ENCODE data around the gene PCSK6.

Gene PCSK6

DNA sequence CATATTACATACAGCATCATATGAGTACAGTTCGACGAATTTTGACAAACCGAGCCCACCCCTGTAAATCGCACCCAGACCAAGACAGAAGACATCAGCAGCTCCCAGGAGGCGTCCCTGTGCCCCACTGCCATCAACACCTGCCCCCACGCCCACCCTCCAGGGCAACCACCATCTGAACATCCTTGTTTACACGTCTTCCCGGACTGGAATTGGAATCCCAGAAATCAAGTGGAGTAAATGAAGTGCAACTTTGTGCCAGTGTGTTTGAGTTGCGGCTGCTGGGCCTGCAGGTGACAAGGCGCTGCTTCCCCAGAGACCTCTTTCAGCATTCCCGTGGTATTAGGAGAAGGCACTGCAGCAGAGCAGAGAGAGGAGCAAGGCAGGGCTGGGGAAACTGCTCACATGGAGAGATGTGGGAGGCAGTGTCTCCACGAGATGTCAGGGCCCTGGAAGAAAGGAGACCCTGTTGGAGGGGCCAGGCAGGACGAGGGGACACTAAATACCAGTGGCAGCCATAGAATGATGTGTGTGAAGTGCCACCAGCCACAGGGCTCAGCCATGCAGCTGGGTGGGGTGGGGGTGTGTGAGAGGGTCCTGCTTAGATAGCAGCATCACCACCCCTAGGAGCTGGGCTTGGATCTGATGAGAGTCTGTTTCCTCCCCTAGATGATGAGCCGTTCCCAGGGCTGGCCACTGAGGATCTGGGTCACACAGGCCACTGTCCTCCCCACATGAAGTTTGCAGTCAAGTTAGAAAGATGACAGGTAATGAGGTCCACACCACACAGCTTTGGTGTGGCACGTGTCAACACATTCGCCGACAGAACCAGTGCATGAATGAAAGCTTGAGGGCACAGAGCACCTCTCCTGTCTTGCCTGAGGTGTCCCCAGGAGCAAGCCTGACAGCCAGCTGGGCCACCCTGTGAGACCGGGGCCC, 33.4 kb upstream of the PCSK6 start:
- no peak for DNase-seq (ENCODE audit: low read depth)

DNA sequence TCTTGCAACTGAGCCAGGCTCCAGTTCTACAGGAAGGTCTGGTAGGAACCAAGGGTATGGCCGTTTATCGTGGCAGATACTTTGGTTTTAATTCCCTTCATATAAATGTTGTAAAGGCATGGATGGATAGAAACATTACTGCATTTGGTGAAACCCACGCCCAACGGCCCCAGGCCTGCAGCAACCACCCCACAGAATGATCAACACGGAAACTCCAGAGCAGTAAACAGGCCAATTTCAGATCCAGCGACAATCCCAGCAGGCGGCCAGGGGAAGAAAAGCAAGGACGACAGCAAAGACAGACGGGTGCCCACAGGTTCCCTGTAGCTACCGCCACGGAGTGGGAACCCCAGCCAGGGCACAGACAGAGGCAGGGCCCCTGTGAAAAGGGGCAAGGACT, 32.6 kb upstream of the PCSK6 start:
- no peak for DNase-seq (ENCODE audit: low read depth)

DNA sequence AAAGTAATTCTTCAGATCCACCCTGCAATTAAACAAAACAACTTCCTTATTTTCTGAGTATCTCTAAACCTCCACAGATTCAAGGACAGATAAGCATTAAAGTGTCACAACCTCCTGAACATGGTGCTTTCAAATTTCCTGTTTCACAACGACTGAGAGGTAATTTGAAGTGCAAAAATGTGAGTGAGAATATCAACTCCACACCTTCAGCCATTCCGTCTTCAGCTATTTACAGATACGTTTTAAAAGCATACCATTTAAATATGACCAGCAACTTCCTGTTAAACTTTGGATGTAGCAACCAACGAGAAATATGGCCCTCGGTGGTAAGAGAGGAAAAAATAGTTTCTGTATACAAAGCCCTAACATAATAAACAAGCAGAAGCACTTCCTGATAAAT, 32.1 kb upstream of the PCSK6 start:
- DNase-seq (ENCODE audit: low read depth): no peak

DNA sequence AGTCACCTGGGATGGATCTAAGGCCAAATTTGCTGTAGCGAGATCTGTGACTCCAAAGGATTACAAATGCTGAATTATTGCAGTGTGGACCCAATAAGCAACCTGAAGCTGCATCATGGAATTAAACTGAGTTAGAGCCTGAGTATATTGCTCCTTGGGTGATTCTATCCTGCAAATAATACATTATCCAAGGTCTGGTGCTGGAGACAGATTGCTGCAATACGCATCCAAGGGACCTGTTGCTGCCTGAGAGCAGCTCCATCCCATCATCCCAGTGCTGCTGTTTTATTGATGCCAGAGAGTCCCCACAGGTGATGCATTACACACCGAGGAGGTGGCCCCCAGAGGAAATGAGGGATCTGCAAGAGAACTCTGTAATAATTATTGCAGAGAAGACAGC, 31.6 kb upstream of the PCSK6 start:
- DNase-seq (ENCODE audit: low read depth): no peak

DNA sequence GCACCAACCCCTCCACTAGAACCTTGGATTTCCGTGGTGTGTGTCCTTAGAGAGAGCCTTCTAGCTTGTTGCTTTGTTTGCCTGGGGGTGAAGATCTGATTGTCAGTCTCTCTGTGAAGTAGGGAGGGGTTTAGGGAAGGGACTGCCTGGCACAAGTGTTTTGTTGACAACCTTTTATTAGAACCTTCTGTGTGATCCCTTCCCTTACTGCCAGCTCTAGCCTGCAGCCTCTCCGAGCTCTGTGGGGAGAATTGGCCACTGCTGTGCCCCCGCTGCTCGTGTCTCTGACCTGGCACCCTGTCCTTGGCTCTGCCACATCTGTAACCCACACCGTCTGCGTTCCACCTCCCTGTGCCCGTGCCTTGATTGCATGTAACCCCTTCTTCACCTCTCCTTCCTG, 30.9 kb upstream of the PCSK6 start:
- no peak for DNase-seq (ENCODE audit: low read depth)

DNA sequence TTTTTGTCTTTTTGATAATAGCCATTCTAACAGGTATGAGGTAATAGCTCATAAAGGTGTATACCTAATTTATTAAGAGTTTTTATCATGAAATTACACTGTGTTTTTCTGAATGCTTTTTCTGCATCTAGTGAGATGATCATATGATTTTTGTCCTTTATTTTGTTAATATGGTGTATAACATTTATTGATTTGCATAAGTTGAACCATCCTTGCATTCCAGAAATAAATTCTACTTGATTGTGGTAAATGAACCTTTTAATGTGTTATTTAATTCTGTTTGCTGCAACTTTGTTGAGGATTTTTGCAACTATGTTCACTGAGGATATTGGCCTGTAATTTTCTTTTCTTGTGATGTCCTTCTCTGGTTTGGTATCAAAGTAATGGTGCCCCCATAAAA, 28.0 kb upstream of the PCSK6 start:
- no peak for DNase-seq (ENCODE audit: low read depth)

DNA sequence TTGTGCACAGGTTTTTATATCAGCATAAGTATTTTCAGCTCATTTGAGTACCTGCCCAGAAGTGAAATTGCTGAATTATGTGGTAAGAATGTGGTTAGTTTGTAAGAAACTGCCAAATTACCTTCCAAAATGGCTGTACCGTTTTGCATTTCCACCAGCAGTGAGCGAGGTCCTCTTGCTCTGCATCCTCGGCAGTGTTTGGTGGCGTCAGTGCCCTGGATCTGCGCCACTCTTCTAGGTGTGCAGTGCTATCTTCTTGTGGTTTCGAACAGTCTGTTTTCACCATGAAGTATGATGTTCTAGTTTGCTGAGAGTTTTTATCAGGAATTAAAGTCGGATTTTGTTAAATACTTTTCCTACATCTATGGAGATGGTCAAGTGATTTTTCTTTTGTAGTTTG, 24.8 kb upstream of the PCSK6 start:
- DNase-seq (ENCODE audit: low read depth): no peak

DNA sequence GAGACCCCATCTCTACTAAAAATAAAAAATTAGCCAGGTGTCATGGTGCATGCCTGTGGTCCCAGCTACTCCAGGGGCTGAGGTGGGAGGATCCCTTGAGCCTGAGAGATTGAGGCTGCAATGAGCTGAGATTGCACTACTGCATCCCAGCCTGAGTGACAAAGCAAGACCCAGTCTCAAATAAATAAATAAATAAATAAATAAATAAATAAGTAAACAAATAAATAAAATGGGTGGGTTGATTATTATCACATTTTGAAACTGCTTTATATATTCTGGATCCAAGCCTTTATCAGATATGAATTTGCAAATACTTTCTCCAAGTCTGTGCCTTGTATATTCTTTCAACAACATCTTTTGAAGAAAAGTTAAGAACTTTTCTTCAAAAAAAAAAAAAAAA, 22.2 kb upstream of the PCSK6 start:
- no peak for DNase-seq (ENCODE audit: low read depth)

DNA sequence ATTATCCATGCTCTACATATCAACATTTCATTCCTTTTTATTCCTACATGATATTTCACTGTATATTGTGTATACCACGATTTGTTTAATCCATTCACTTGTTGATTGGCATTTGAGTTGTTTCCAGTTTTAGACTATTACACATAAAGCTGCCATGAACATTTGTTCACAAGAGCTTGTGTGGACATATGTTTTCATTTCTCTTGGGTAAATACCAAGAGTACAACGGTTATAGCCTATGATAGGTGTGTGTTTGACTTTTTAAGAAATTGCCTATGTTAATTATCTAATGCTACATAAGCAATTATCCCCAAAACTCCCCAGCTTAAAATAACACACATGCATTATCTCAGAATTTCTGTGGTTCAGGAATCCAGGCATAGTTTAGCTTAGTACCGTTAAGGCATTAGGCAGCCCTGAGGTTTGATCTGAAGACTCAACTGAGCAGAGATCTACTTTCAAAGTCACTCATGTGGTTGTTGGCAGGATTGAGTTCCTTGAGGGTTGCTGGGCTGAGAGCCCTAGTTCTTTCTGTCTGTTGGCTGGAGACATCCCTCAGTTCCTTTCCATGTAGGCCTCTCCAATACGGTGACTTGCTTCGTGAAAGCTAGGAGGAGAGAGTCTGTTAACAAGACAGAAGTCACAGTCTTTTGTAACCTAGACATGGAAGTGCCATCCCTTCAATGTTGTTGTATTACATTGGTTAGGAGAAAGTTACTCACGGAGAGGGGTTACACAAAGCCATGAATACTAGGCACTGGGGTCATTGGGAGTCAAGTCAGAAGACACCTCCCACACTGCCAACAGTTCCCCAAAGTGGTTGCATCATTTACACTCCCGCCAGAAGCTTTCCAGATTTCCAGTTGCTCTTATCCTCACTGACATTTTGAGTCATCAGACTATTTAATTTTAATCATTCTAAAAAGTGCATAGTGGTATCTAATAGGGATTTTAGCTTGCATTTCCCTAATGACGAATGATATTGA, 21.0 kb upstream of the PCSK6 start:
- no peak for DNase-seq (ENCODE audit: low read depth)

DNA sequence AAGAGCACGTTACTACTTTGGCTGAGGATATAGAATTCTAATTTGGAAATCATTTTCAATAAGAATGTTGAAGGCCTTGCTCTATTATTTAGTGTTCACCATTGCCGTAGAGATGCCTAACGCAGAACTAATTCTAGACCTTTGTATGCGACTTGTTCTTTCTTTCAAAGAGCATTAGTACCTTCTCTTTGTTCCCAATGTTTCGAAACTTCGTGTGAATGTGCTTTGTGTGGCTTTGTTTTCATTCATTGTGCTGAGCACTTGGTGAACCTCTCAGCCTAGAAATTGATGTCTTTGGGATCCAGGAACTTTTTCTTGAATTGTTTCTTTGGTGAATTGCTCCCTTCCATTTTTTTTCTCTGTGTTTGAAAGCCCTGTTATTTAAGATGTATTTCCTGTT, 19.8 kb upstream of the PCSK6 start:
- DNase-seq (ENCODE audit: low read depth): no peak

DNA sequence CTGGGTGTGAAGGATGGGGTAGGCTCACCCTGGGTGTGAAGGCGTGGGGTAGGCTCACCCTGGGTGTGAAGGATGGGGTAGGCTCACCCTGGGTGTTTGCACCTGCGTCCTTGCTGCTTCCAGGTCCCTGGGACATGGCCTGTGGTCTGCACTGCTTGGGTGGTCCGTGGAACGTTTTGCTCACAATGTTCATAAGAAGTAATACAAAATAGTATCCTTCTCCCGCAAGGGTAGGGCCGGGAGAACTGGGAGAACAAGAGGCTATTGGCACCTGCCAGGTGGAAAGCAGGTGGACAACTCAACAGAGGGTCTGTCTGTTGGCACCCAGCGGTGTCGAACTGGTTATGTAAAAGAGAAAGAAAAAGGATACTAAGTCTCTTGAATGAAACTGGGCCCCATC, 17.0 kb upstream of the PCSK6 start:
- no peak for DNase-seq (ENCODE audit: low read depth)

DNA sequence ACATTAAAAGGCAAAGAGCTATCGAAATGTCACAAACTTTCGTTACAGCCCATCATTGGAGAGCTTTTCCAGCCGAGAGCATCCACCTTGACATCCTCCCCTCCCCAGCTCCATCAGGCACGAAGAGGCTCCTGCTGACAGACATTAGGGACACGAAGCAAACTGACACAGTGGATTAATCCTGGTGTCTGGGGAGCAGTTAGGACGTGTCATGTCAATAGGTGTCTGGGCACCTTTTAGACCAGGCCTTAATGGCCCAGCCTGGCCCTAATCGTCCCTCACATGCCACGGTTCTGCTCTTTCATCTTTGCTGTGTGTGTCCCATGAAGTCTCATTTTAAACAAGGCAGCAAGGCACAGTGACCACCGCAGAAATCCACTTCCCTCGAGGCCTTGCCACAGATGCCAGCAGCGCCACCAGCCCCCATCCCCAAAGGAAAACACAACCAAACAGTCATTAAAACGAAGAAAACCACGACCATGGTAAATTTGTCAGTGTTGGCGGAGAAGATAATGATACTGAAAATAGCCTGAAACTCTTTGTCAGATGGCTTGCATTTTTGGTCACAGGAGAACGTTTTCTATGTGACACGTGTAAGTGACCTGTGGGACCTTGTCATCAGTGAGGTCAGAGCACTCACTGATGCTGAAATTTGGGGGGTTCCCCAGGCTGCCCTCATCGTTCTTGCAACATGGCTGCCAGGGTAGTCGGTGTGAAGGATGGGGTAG, 16.3 kb upstream of the PCSK6 start:
- no peak for DNase-seq (ENCODE audit: low read depth)

DNA sequence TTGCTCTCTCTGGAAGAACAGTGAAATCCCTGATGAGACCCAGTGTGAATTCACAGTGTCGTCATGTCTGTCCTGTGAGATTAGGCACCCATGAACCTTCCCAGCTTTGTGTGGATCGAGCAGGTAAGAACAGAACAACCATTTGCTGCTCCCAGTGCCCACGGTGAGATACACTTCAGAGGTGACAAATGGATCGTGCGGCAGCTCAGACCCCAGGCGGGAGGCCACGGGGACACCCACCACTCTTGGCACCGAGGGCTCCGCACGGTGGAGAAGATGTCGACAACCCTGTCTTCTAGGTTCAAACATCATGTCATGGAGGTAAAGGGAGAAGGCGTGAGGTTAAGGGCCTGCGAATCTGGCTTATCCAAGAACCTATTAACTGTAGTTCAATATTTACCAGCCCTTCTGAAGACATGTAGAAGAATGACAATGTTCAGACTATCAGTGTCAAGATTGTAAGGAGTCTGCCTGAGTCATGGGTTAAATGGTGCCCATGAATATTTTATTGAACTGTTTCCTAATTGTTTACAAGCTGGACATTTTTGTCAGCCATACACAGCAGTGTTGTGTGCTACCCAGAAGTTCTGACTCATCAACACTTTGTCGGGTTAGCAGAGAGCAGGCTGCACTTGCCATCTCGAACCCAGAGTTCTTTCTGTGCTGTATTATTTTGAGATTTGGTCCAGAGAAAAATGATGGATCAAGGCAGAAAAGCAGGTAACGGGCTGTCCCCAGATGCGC, 15.5 kb upstream of the PCSK6 start:
- DNase-seq (ENCODE audit: low read depth): no peak

DNA sequence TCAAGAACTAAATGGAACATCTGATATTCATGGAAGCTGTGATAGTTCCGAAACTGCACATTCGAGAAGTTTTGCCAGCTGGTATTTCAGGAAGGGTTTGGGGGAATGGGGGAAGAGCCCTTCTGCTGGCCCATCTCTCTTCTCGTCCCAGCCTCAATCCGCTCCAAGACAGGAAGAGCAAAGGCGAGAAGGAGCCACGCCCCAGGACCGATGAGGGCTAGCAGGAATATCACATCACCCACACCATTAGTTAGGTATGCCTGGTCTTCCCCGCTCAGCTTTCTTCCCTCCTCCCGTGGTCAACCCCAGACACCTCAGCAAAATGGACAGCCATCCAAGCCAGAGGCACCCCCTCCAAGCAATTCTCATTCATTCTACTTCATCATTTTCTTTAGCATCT, 14.9 kb upstream of the PCSK6 start:
- no peak for DNase-seq (ENCODE audit: low read depth)

DNA sequence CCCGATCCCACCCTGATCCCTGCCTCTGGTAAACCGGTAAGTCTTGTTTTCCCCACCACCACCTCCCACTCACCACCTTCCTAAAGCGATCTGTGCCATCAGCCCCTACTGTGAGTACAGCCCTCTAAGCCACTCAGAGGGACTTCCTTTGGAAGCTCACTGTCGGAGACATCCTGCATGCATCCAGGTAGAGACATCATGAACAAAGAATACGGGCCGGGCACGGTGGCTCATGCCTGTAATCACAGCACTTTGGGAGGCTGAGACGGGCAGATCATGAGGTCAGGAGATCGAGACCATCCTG, 13.7 kb upstream of the PCSK6 start:
- DNase-seq (ENCODE audit: low read depth): no peak

DNA sequence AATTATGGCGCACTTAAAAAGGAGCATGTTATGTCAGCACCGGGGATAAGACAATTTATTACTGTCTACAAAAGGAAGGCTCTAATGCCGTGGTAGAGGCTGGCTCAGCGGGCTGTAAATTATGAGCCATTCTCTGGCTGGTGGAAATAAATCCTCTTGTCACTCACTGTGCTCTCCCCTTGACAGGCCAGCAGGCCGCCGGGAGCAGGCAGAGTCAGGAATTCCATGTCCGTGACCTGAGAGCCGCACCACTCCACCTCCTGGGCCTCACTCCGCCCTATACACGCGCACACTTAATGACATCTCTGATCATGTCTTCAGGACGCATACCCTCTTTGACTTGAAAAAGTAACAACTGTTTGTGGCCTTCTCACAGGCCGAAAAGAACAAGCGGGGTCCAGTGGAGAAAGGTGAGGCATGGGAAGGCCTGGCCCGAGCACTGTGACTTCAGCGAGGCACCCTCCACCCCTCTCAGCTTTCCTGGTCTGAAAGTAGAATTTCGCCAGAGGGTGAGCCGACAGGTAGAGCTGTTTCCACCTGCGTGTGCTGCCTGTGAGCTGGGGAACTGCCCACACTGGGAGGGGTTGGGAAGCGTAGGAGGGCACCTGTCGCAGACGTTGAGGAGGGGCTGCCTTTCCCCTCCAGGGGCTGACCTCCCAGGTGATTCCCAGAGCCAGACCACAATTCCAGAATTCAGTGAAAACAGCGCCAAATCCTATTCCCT, 13.2 kb upstream of the PCSK6 start:
- no peak for DNase-seq (ENCODE audit: low read depth)

DNA sequence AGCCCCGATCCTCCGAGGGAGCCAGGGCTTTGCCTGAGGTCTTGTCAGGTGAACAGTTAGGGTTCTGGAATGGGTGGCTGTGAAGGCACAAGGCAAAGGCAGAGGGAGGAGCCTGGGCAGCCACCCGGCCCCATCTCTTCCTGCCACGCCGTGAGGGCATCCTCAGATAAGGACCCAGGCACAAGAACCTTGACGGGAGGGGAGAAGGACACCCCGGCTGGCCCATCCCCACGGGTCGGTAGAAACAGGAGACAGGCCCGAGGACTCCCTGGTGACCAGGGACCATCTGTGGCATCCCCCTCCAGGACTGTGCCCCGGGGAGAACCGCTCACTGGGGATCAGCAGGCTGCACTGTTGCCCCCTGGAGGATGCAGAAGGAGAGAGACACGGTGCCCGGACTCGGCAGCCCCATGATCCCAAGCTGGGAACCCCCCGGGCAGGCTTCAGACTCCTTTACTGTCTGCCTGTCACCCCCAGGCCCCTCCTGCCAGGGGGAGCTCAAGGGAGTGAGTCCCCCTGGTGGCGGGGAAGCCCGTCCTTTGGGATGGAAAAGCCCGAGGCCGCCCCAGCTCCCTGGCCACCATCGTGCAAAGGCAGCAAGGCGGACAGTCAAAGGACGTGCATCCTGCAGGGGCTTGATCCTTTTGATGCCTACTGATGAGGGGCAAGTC, 12.3 kb upstream of the PCSK6 start:
- DNase-seq (ENCODE audit: low read depth): peak; percentile 6

DNA sequence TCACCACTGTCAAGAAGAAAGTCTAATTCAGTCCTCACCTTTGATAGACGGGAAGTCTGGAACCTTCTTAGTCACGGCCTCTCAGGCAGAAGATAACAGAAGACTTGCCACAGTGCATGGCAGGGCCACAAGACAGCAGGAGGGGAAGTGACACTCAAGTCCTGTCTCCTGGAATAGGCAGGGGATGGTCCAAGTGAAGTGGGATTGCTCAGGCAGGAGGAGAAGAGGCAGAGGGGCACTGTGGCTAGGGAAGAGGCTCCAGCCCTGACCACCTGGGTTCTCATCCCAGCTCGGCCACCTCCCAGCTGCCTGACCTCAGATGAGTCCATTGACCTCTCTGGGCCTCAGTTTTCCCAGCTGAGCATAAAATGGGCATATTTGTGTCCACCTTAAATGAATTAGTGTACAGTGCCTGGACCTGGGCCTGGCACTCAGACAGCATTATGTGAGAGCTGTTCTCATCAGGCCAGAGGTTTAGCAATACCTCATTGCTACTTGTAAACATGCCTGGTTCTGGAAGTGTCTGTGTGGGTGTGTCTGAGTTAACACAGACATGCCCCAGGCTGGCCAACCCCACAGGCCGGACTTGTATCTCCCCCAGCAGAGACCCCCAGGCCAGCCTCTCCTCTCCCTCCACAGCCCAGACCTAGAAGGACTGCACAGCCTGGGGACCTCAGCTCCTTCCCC, 11.5 kb upstream of the PCSK6 start:
- no peak for DNase-seq (ENCODE audit: low read depth)

DNA sequence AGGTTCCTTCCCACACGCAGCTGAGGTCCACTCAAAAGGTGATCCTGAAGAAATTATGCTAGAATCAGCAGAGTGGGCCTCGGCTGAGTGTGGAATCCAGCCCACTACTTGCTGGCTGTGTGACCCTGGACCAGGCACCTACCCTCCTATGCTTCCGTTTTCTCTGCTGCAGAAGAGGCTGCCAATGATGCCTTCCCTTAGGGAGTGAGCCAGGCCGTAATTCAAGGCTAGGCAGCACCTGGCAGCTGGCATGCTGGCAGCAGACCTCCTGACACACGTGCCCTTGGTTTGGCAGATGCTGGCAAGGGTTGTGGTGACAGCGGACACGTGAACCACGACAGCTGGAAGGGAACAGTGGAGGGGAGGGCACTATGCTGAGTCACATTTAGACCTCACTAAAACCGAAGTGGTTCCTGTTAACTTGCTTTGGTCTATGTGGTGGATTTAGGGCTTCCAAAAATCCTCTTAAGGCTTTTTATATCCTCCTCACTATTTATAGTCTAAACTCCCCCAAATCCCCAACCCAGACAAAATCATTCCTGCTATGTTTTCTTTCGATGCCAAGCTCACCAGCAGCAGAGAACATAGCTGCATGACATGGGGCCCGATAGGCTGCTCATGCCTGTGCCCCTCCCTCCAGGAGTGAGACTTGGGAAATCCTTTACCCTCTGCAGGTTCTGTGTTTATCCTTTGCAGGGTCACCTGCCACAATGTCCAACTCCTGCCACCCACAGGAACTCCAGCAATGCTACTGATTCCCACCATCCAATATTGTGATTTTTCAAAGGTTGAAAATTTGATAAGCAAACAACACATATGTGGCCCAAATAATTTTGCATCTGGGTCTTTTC, 10.6 kb upstream of the PCSK6 start:
- no peak for DNase-seq (ENCODE audit: low read depth)

Measured in stimulated activated CD8-positive, alpha-beta memory T cell treated with anti-CD3 and anti-CD28 coated beads, Interleukin-15, amount 100 ng/mL, for 1 hour (primary cell).